ENCODE results near the gene GLDC.

The GLDC gene

DNA sequence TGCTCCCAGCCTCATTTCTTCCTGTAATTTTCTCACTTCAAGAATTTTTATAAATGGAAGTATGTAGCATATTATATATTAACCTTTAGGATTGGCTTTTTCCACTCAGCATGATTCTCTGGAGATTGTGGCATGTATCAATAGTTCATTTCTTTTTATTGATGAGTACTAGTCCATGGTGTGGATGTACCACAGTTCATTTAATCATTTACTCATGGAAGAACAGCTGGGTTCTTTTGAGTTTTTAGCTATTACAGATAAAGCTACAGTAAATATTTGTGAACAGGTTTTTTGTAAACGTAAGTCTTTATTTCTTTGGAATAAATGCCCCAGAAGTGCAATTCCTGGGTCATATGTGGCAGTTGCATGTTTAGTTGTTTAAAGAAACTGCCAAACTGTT lies 156.4 kb downstream of the GLDC start:
- no peak for DNase-seq

DNA sequence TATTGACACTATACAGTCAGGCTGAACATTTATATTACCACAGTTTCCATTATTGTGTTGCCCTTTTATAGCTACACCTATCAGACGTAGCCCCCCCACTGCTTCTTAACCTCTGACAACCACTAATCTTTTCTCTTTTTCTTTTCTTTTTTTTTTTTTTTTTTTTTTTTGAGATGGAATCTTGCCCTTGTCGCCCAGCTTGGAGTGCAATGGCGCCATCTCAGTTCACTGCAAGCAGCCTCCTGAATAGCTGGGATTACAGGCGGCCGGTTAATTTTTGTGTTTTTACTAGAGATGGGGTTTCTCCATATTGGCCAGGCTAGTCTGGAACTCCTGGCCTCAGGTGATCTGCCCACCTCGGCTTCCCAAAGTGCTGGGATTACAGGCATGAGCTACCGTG lies 157.1 kb downstream of the GLDC start:
- no peak for DNase-seq

DNA sequence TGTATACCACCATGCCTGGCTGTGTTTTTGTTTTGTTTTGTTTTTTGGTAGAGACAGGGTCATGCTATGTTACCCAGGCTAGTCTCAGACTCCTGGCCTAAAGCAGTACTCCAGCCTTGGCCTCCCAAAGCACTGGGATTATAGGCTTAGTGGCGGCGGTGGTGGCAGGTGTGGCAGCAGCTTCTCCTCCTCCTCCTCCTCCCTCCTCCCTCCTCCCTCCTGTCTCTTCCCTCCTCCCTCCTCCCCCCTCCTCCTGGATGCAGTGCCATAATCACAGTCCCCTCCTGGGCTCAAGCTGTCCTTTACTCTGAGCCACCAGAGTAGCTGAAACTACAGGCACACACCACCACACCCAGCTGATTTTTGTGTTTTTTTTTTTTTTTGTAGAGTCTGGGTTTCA lies 161.3 kb downstream of the GLDC start:
- no peak for DNase-seq
